Mesenchymal stem cell (in vitro differentiated cells and primary cell): Measurements from ENCODE around the gene SKA3.
"Not testable (repeated sequence)": the region's sequence is repeated elsewhere in the genome, so short reads cannot be mapped to it uniquely, and the experiment has no call there.

ENCODE experiments used
- DNase-seq: peaks from one replicate; pipeline ENCODE4 v3.0.0-alpha.2; 2013
- H2AFZ ChIP-seq: one replicate; pipeline ENCODE4 v1.6.1; 2013; ENCODE audit warnings: low read depth, mild to moderate bottlenecking, control low read depth, inconsistent platforms, low read length, moderate library complexity
- H2AK5ac ChIP-seq: 2 replicates; pipeline ENCODE4 v1.6.1; 2013; ENCODE audit warnings: low read length, moderate library complexity, mild to moderate bottlenecking, inconsistent platforms; ENCODE audit not compliant: severe bottlenecking
- H2BK120ac ChIP-seq: one replicate; pipeline ENCODE4 v1.6.1; 2013; ENCODE audit warnings: low read depth, mild to moderate bottlenecking, inconsistent platforms, low read length, moderate library complexity
- H2BK12ac ChIP-seq, 2 experiments: one replicate each; pipeline ENCODE4 v1.6.1; 2013; ENCODE audit warnings: inconsistent platforms in 2 of 2, low read length in 2 of 2, mild to moderate bottlenecking in 2 of 2, moderate library complexity in 2 of 2, control low read depth in 1 of 2
- H2BK15ac ChIP-seq: one replicate; pipeline ENCODE4 v1.6.1; 2013; ENCODE audit warnings: mild to moderate bottlenecking, low read depth, inconsistent platforms; ENCODE audit not compliant: poor library complexity, severe bottlenecking
- H2BK5ac ChIP-seq: 2 replicates; pipeline ENCODE4 v1.6.1; 2013; ENCODE audit warnings: low read depth, mild to moderate bottlenecking, low read length, control low read depth, inconsistent platforms; ENCODE audit not compliant: poor library complexity, severe bottlenecking
- H3K14ac ChIP-seq, 2 experiments: one replicate each; pipeline ENCODE4 v1.6.1; 2013; ENCODE audit warnings: inconsistent platforms in 2 of 2, low read length in 2 of 2, control low read depth in 1 of 2, mild to moderate bottlenecking in 1 of 2, moderate library complexity in 1 of 2
- H3K18ac ChIP-seq, 2 experiments: one replicate each; pipeline ENCODE4 v1.6.1; 2013; ENCODE audit warnings: inconsistent platforms in 2 of 2, low read length in 2 of 2, control low read depth in 1 of 2, low read depth in 1 of 2, mild to moderate bottlenecking in 1 of 2
- H3K23ac ChIP-seq, 2 experiments: one replicate each; pipeline ENCODE4 v1.6.1; 2013; ENCODE audit warnings: inconsistent platforms in 2 of 2, low read length in 2 of 2, mild to moderate bottlenecking in 2 of 2, moderate library complexity in 2 of 2, control low read depth in 1 of 2
- H3K27ac ChIP-seq: 2 replicates; pipeline ENCODE4 v1.5.1; 2013; ENCODE audit warnings: mild to moderate bottlenecking, moderate library complexity, low read length, control low read depth, inconsistent platforms; ENCODE audit not compliant: poor library complexity, severe bottlenecking
- H3K27me3 ChIP-seq, 2 experiments: 2 replicates each; pipeline versions ENCODE4 v1.6.1 to v1.7.0; 2013; ENCODE audit warnings: low read length in 2 of 2, mild to moderate bottlenecking in 2 of 2, moderate library complexity in 2 of 2, control low read depth in 1 of 2, inconsistent platforms in 1 of 2; ENCODE audit not compliant: control insufficient read depth in 1 of 2, insufficient read depth in 1 of 2
- H3K36me3 ChIP-seq, 2 experiments: 2 replicates each; pipeline versions ENCODE4 v1.6.1 to v1.7.0; 2013; ENCODE audit warnings: low read length in 2 of 2, control low read depth in 1 of 2, inconsistent platforms in 1 of 2, low read depth in 1 of 2, mild to moderate bottlenecking in 1 of 2; ENCODE audit not compliant: insufficient read depth in 2 of 2, control insufficient read depth in 1 of 2
- H3K4ac ChIP-seq, 2 experiments: one replicate each; pipeline ENCODE4 v1.6.1; 2013; ENCODE audit warnings: inconsistent platforms in 2 of 2, low read length in 2 of 2, mild to moderate bottlenecking in 2 of 2, moderate library complexity in 2 of 2, control low read depth in 1 of 2, low read depth in 1 of 2
- H3K4me1 ChIP-seq: 2 replicates; pipeline ENCODE4 v1.6.1; 2013; ENCODE audit warnings: low read depth, low read length, control low read depth; ENCODE audit not compliant: control insufficient read depth, insufficient read depth
- H3K4me2 ChIP-seq: 2 replicates; pipeline ENCODE4 v1.6.1; 2013; ENCODE audit warnings: low read length, mild to moderate bottlenecking, inconsistent platforms; ENCODE audit not compliant: poor library complexity, severe bottlenecking
- H3K4me3 ChIP-seq, 2 experiments: 2 replicates each; pipeline versions ENCODE4 v1.5.1 to v1.7.0; 2013; ENCODE audit warnings: low read length in 2 of 2, mild to moderate bottlenecking in 2 of 2, control low read depth in 1 of 2, low read depth in 1 of 2; ENCODE audit not compliant: insufficient read depth in 1 of 2
- H3K79me1 ChIP-seq: replicated peaks from 2 replicates; pipeline ENCODE4 v1.6.1; 2013; ENCODE audit warnings: mild to moderate bottlenecking, control low read depth, low read length, inconsistent platforms; ENCODE audit not compliant: poor library complexity, severe bottlenecking
- H3K9ac ChIP-seq: 2 replicates; pipeline ENCODE4 v1.7.0; 2013; ENCODE audit warnings: mild to moderate bottlenecking, low read length, moderate library complexity
- H3K9me3 ChIP-seq: 2 replicates; pipeline ENCODE4 v1.7.0; 2013; ENCODE audit warnings: mild to moderate bottlenecking, low read length; ENCODE audit not compliant: control insufficient read depth
- H4K8ac ChIP-seq: one replicate; pipeline ENCODE4 v1.6.1; 2013; ENCODE audit warnings: inconsistent platforms, mild to moderate bottlenecking, low read length, moderate library complexity
- H4K91ac ChIP-seq: one replicate; pipeline ENCODE4 v1.6.1; 2013; ENCODE audit warnings: mild to moderate bottlenecking, low read length, inconsistent platforms
- WGBS: methylation state at CpG from one replicate; pipeline ENCODE4 v1.1.7; 2013; ENCODE audit warnings: mixed read lengths; 5-methylcytosine and 5-hydroxymethylcytosine counted together

The SKA3 gene

GRCh38 chr13:21171420-21171819 lies 4.9 kb downstream of the SKA3 start:
- Histone ChIP-seq H2BK12ac (no peak overlapping the region), H3K4me3 (no peak overlapping the region), H3K27me3 (no peaks in the 10 kb centered on the region), H3K79me1 (peaks cover 10% of the 10 kb centered on the region), H3K36me3 (no peaks in the 10 kb centered on the region), H3K4me1 (no peaks in the 10 kb centered on the region), H3K9ac (no peak overlapping the region), H3K9me3 (no peaks in the 10 kb centered on the region), H3K14ac (no peak overlapping the region), H2BK15ac (no peak overlapping the region), H3K27ac (no peak overlapping the region), H3K18ac (no peak overlapping the region), H2AK5ac (no peak overlapping the region), H3K4ac (no peak overlapping the region), H2BK120ac (no peak overlapping the region), H4K91ac (no peak overlapping the region), H4K8ac (no peak overlapping the region), H2BK5ac (no peak overlapping the region), H2AFZ (no peak overlapping the region), H3K4me2 (no peak overlapping the region), H3K23ac (no peak overlapping the region)
- DNase-seq: no peak
- WGBS: 96% methylated on average over 4 of the region's 9 CpGs

DNA sequence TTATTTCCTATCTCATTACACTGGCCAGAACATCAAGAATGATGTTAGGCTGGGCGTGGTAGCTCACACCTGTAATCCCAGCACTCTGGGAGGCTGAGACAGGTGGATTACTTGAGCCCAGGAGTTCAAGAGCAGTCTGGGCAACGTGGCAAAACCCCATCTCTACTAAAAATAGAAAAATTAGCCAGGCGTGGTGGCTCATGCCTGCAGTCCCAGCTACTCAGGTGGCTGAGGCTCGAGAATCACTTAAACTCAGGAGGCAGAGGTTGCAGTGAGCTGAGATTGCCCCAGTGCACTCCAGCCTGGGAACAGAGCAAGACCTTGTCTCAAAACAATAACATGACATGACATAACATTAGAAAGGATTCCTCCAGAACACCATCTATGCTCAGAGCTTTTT lies 10.7 kb downstream of the SKA3 start:
- H4K91ac ChIP-seq, H2AK5ac ChIP-seq, H3K9me3 ChIP-seq, H3K9ac ChIP-seq, H3K27me3 ChIP-seq, H3K4me2 ChIP-seq, H3K4ac ChIP-seq, DNase-seq, H3K23ac ChIP-seq, H3K4me1 ChIP-seq, H3K36me3 ChIP-seq, H2BK15ac ChIP-seq, H3K14ac ChIP-seq, H4K8ac ChIP-seq, H3K4me3 ChIP-seq, H3K27ac ChIP-seq, H2BK120ac ChIP-seq, H2AFZ ChIP-seq, H3K18ac ChIP-seq, H2BK5ac ChIP-seq, H2BK12ac ChIP-seq: not testable (repeated sequence)
- WGBS: 98% methylated on average over 4 of the region's 4 CpGs
- peaks cover 13% of the 10 kb centered on the region for H3K79me1 ChIP-seq

GRCh38 chr13:21164631-21165030 lies 11.7 kb downstream of the SKA3 start:
- Histone ChIP-seq H3K4me3 (no peak overlapping the region), H3K79me1 (peaks cover 13% of the 10 kb centered on the region), H3K23ac (no peak overlapping the region), H3K14ac (no peak overlapping the region), H2AFZ (no peak overlapping the region), H4K91ac (no peak overlapping the region), H3K4me1 (peaks cover 1% of the 10 kb centered on the region), H3K4ac (no peak overlapping the region), H3K27ac (no peak overlapping the region), H3K27me3 (no peaks in the 10 kb centered on the region), H2BK15ac (no peak overlapping the region), H3K36me3 (no peaks in the 10 kb centered on the region), H2AK5ac (no peak overlapping the region), H3K18ac (no peak overlapping the region), H2BK12ac (no peak overlapping the region), H2BK120ac (no peak overlapping the region), H2BK5ac (no peak overlapping the region), H3K9me3 (no peaks in the 10 kb centered on the region), H4K8ac (no peak overlapping the region), H3K9ac (no peak overlapping the region), H3K4me2 (no peak overlapping the region)
- DNase-seq: no peak
- 95% methylated on average over 2 of the region's 4 CpGs for WGBS

DNA sequence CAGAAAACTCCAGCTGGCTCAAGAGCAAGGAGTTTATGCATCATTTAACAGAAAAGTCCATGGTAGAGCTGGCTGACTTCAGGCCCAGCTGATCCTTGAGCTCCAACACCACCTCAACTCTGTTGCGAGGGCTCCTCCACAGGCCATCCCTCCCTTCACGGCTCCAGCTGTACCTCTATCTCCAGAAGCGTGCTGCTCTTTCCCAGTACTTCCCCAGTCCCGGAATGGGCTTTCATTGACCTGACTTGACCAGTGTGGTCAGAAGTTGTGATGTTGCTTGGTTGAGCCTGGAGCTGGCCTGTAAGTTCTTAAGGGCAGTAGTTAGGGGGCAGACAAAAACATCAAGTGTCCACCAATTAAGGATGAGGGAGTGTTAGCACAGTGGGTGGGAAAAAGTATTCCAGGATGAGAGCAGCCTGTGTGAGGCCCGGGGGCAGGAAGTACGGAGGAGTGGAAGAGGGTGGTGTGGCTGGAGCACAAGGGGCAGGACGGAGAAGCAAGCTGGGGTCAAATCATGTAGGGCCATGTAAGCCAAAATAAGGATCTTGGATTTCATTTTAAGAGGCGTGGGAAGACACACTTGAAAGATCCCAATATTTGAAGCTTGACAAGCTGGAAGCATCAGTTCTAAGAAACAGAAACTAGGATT lies 24.0 kb downstream of the SKA3 start:
- H3K14ac ChIP-seq: no peak overlapping the region
- no peaks in the 10 kb centered on the region for H3K27me3 ChIP-seq
- peaks cover 6 to 18% of the 10 kb centered on the region in 2 experiments for H3K36me3 ChIP-seq
- H3K9ac ChIP-seq: no peak overlapping the region
- no peaks in the 10 kb centered on the region for H3K79me1 ChIP-seq
- WGBS: 90% methylated on average over 7 of the region's 8 CpGs
- H2AFZ ChIP-seq: no peak overlapping the region
- H2BK5ac ChIP-seq: no peak overlapping the region
- no peaks in the 10 kb centered on the region for H3K9me3 ChIP-seq
- H2BK120ac ChIP-seq: no peak overlapping the region
- H4K8ac ChIP-seq: no peak overlapping the region
- no peak overlapping the region for H2AK5ac ChIP-seq
- H3K4ac ChIP-seq: no peak overlapping the region
- H3K23ac ChIP-seq: no peak overlapping the region
- peak overlapping the region in 1 of 2 experiments; percentile 10 for H2BK12ac ChIP-seq
- H3K4me3 ChIP-seq: no peak overlapping the region
- no peak overlapping the region for H3K27ac ChIP-seq
- H3K4me2 ChIP-seq: no peak overlapping the region
- H4K91ac ChIP-seq: no peak overlapping the region
- DNase-seq: no peak
- H3K18ac ChIP-seq: no peak overlapping the region
- no peaks in the 10 kb centered on the region for H3K4me1 ChIP-seq
- no peak overlapping the region for H2BK15ac ChIP-seq
